ENCODE results near the gene MSI2. TPM values are rescaled to one million over a fixed set of nuclear protein-coding genes. Genes with fewer than 3 reads are reported as not detected.

Gene MSI2
- total RNA-seq, 1 donor from 2014 or later: 23.1 TPM

DNA sequence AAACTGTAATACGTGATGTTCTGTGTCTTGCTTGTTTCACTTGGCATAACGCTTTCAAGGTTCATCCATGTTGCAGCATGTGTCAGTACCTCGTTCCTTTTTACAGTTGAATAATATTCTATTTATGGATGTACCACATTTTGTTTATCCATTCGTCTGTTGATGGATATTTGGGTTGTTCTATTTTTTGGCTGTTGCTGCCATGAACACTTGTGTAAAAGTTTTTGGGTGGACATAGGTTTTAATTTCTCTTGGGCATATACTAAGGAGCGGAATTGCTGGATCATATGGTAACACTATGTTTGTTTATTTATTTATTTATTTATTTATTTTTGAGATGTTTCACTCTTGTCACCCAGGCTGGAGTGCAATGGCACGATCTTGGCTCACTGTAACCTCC is 137.0 kb downstream of the MSI2 start:
- Mint-ChIP-seq H3K27me3 (ENCODE audit: low read depth) (no peaks in the 10 kb centered on the region), H3K27ac (ENCODE audit: unreplicated experiment) (no peak overlapping the region), H3K4me3 (ENCODE audit: unreplicated experiment) (no peak overlapping the region), H3K36me3 (ENCODE audit: low read depth) (peaks cover 6% of the 10 kb centered on the region), H3K9me3 (ENCODE audit: low read depth) (peaks cover 6% of the 10 kb centered on the region), H3K4me1 (ENCODE audit: low read depth) (peaks cover 10% of the 10 kb centered on the region)
- TF ChIP-seq, protein P1, sequence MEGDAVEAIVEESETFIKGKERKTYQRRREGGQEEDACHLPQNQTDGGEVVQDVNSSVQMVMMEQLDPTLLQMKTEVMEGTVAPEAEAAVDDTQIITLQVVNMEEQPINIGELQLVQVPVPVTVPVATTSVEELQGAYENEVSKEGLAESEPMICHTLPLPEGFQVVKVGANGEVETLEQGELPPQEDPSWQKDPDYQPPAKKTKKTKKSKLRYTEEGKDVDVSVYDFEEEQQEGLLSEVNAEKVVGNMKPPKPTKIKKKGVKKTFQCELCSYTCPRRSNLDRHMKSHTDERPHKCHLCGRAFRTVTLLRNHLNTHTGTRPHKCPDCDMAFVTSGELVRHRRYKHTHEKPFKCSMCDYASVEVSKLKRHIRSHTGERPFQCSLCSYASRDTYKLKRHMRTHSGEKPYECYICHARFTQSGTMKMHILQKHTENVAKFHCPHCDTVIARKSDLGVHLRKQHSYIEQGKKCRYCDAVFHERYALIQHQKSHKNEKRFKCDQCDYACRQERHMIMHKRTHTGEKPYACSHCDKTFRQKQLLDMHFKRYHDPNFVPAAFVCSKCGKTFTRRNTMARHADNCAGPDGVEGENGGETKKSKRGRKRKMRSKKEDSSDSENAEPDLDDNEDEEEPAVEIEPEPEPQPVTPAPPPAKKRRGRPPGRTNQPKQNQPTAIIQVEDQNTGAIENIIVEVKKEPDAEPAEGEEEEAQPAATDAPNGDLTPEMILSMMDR (IDR thresholded peaks at IDR 0.05): no peak
- no peak for DNase-seq (ENCODE audit: low spot score)

DNA sequence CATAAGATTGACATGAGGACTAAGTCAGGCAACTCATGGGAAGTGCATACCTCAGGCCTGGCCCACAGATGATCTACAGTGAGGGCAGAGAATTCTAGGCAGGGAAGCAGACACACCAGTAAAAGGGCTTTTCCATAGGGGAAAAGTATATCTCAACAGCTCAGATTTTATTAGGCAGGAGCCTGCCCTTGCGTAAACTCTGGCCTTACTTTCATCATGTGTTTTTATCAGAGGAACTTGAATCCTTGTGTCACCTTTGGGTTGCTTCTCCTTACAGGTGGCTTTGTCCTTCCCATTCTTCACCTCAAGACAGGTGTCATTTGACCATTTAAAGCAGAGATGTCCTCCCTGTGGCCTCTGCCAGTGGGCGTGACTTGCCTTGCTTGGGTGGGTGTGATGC is 138.1 kb downstream of the MSI2 start:
- Mint-ChIP-seq H3K27me3 (ENCODE audit: low read depth) (no peaks in the 10 kb centered on the region), H3K4me1 (ENCODE audit: low read depth) (peaks cover 10% of the 10 kb centered on the region), H3K36me3 (ENCODE audit: low read depth) (peaks cover 6% of the 10 kb centered on the region), H3K9me3 (ENCODE audit: low read depth) (peaks cover 6% of the 10 kb centered on the region), H3K4me3 (ENCODE audit: unreplicated experiment) (no peak overlapping the region), H3K27ac (ENCODE audit: unreplicated experiment) (no peak overlapping the region)
- no peak for DNase-seq (ENCODE audit: low spot score)
- TF ChIP-seq, protein P1 (IDR thresholded peaks at IDR 0.05): no peak

DNA sequence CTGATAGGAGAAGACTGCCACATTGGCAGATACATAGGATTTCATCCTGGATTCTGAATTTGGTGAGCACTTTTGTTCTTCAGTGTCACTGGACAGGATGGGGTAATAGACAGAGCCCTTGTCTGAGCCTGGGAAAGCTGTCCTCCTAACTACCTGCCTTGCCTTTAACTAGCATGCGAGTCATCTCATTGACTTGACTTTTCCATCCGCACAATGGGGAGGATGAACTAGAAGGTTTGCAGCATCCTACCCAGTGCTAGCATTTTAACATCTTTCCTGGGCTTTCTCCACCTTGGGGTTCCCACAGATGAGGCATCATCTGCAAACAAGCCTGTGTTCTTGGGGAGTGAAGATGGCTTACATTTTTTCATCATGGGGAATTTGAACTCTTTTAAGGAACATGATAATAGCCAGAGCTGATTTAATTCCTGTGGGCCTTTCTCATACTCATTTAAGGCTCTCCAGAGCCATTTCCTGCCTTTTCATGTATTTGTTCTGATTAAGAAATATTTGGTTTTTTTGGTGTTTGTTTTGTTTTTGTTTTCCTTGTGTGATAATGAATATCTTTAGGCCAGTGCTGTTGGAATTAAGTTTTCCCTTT is 139.5 kb downstream of the MSI2 start:
- no peak for DNase-seq (ENCODE audit: low spot score)
- H3K36me3 Mint-ChIP-seq (ENCODE audit: low read depth): peaks cover 6% of the 10 kb centered on the region
- no peak overlapping the region for H3K27ac Mint-ChIP-seq (ENCODE audit: unreplicated experiment)
- peaks cover 8% of the 10 kb centered on the region for H3K4me1 Mint-ChIP-seq (ENCODE audit: low read depth)
- TF ChIP-seq, protein P1 (IDR thresholded peaks at IDR 0.05): no peak
- no peak overlapping the region for H3K4me3 Mint-ChIP-seq (ENCODE audit: unreplicated experiment)
- peaks cover 6% of the 10 kb centered on the region for H3K9me3 Mint-ChIP-seq (ENCODE audit: low read depth)
- no peaks in the 10 kb centered on the region for H3K27me3 Mint-ChIP-seq (ENCODE audit: low read depth)

DNA sequence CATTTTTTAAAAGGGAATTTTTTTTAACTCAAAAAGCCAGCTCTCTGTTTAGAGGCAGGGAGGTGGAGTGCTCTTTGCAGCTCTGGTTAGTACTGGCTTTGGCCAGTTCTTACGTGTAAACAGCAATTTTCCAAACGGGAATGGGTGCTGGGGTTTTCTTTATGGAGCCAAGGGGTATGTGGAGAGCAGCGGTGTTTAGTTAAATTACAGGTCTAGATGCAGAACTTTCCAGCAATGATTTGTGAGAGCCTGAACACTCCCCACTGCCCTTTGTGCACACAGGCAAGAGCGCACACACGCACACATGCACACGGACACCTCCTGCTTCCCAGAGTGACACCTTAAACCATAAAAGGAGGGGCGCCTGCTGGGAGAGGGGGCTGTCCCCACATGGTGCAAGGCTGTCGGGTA is 140.2 kb downstream of the MSI2 start:
- no peak for DNase-seq (ENCODE audit: low spot score)
- Mint-ChIP-seq H3K27me3 (ENCODE audit: low read depth) (no peaks in the 10 kb centered on the region), H3K9me3 (ENCODE audit: low read depth) (peaks cover 6% of the 10 kb centered on the region), H3K27ac (ENCODE audit: unreplicated experiment) (no peak overlapping the region), H3K4me1 (ENCODE audit: low read depth) (peaks cover under 1% of the 10 kb centered on the region), H3K4me3 (ENCODE audit: unreplicated experiment) (no peak overlapping the region), H3K36me3 (ENCODE audit: low read depth) (peaks cover 8% of the 10 kb centered on the region)
- TF ChIP-seq, protein P1 (IDR thresholded peaks at IDR 0.05): no peak

DNA sequence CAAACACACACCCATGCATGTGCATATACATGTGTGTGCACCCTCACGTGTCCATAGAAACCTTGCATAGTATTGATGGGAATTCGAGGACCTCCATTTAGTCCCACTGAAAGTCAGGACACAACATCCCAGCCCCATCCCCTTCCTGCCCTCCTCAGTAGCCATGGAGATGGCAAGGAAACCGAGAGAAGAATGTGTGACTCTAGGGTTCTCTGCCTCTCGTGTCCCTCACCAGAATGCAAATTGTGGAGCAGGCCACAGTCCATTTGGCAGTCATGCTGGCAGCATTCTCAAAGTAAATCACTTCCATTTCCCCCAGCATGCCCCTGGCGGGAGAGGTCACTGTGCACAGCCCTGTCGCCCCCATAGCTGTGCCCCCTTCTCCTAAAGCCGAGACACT is 141.1 kb downstream of the MSI2 start:
- TF ChIP-seq, protein P1 (IDR thresholded peaks at IDR 0.05): no peak
- DNase-seq (ENCODE audit: low spot score): no peak
- peaks cover 8% of the 10 kb centered on the region for H3K36me3 Mint-ChIP-seq (ENCODE audit: low read depth)
- no peak overlapping the region for H3K4me3 Mint-ChIP-seq (ENCODE audit: unreplicated experiment)
- H3K27ac Mint-ChIP-seq (ENCODE audit: unreplicated experiment): no peak overlapping the region
- peaks cover 6% of the 10 kb centered on the region for H3K9me3 Mint-ChIP-seq (ENCODE audit: low read depth)
- no peaks in the 10 kb centered on the region for H3K27me3 Mint-ChIP-seq (ENCODE audit: low read depth)
- H3K4me1 Mint-ChIP-seq (ENCODE audit: low read depth): no peaks in the 10 kb centered on the region

All from chondrocyte (in vitro differentiated cells).